ENCODE results near the gene SLC17A4.

DNA sequence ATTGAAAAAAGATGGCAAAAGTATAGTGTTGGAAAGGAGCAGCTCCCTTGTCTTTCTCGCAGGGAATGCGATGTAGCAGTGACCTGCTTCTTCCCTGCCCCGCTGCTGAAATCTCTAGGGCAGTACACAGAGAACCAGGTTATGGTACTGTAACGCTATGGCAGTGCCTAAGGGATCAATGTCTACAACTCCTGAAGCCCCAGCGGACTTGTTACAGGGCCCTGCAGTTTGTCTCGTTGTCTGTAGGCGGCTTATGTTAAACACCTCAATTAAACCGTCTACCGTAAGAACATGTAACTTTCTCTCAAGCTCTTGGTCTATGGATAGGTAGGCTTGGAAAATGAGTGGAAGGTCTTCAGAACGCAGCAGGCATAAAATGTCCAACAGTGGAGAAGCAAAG, 44.8 kb upstream of the SLC17A4 start:
- TF ChIP-seq, protein P1, sequence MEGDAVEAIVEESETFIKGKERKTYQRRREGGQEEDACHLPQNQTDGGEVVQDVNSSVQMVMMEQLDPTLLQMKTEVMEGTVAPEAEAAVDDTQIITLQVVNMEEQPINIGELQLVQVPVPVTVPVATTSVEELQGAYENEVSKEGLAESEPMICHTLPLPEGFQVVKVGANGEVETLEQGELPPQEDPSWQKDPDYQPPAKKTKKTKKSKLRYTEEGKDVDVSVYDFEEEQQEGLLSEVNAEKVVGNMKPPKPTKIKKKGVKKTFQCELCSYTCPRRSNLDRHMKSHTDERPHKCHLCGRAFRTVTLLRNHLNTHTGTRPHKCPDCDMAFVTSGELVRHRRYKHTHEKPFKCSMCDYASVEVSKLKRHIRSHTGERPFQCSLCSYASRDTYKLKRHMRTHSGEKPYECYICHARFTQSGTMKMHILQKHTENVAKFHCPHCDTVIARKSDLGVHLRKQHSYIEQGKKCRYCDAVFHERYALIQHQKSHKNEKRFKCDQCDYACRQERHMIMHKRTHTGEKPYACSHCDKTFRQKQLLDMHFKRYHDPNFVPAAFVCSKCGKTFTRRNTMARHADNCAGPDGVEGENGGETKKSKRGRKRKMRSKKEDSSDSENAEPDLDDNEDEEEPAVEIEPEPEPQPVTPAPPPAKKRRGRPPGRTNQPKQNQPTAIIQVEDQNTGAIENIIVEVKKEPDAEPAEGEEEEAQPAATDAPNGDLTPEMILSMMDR (IDR thresholded peaks at IDR 0.05): no peak
- TF ChIP-seq POLR2AphosphoS5 (IDR thresholded peaks at IDR 0.05; ENCODE audit: low read depth, low read length): no peak
- TF ChIP-seq SIN3A (IDR thresholded peaks at IDR 0.05; ENCODE audit: borderline replicate concordance, insufficient read depth, low read depth, low read length): no peak
- TF ChIP-seq, protein P2, sequence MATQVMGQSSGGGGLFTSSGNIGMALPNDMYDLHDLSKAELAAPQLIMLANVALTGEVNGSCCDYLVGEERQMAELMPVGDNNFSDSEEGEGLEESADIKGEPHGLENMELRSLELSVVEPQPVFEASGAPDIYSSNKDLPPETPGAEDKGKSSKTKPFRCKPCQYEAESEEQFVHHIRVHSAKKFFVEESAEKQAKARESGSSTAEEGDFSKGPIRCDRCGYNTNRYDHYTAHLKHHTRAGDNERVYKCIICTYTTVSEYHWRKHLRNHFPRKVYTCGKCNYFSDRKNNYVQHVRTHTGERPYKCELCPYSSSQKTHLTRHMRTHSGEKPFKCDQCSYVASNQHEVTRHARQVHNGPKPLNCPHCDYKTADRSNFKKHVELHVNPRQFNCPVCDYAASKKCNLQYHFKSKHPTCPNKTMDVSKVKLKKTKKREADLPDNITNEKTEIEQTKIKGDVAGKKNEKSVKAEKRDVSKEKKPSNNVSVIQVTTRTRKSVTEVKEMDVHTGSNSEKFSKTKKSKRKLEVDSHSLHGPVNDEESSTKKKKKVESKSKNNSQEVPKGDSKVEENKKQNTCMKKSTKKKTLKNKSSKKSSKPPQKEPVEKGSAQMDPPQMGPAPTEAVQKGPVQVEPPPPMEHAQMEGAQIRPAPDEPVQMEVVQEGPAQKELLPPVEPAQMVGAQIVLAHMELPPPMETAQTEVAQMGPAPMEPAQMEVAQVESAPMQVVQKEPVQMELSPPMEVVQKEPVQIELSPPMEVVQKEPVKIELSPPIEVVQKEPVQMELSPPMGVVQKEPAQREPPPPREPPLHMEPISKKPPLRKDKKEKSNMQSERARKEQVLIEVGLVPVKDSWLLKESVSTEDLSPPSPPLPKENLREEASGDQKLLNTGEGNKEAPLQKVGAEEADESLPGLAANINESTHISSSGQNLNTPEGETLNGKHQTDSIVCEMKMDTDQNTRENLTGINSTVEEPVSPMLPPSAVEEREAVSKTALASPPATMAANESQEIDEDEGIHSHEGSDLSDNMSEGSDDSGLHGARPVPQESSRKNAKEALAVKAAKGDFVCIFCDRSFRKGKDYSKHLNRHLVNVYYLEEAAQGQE (IDR thresholded peaks at IDR 0.05; ENCODE audit: insufficient read depth in 1 of 2, low read depth in 2 of 2, low read length in 1 of 2): no peak
- no peak for TF ChIP-seq TCF7L2 (IDR thresholded peaks at IDR 0.05; ENCODE audit: low read depth, low read length)

Data from Panc1 (cell line).